ENCODE results near the gene GALNT4. TPM values are rescaled to one million over a fixed set of nuclear protein-coding genes. Genes with fewer than 3 reads are reported as not detected.

Gene GALNT4
- total RNA-seq, 1 experiment from 2014 or later: 7.2 TPM

DNA sequence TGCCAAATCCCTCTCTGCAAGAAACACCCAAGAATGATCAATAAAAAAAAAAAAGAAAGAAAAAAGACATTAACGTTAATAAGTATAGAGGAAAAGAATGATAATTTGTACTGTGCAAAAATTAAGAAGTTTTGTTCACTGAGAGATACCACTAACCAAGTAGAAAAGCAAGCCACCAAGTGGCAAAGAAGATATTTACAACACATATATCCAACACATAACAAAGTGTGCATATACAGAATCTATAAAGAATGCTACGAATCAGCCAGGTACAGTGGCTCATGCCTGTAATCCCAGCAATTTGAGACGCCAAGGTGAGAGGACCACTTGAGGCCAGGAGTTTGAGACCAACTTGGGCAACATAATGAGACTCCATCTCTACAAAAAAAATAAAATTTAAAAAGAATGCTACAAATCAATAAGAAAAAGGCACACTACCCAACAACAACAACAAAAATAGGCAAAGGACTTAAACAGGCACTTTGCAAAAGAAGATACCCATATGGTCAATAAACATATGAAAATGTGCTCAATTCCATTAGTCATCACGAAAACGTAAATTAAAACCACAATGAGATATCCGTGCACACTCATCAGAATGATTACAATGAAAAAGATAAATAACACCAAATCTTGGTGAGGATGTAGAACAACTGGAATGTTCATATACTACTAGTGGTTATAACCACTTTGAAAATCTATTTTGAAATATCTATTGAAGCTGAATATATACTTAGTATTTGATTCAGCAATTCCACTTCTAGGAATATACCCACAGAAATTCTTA, 19.8 kb downstream of the GALNT4 start:
- no peak for DNase-seq
- no TSS peak for BruUV-seq (replicated peaks)
- Mint-ChIP-seq H3K27me3 (ENCODE audit: insufficient read depth, unreplicated experiment) (no peaks in the 10 kb centered on the region), H3K9me3 (ENCODE audit: unreplicated experiment) (no peaks in the 10 kb centered on the region), H3K4me3 (ENCODE audit: unreplicated experiment) (no peak overlapping the region), H3K4me1 (ENCODE audit: low read depth, unreplicated experiment) (peaks cover 12% of the 10 kb centered on the region), H3K27ac (ENCODE audit: unreplicated experiment) (no peak overlapping the region), H3K36me3 (ENCODE audit: insufficient read depth, unreplicated experiment) (no peaks in the 10 kb centered on the region)
- Histone ChIP-seq H3K4me1 (0 out of 2 replicates have a peak, but pooled peaks cover 3% of the 10 kb centered on the region), H3K36me3 (ENCODE audit: control insufficient read depth, insufficient read depth, low read length) (no peaks in the 10 kb centered on the region), H3K9me3 (no peaks in the 10 kb centered on the region), H3K4me3 (ENCODE audit: low read depth, low read length) (no peak overlapping the region), H3K27me3 (replicated peaks; ENCODE audit: control insufficient read depth, insufficient read depth, low read length) (no peaks in the 10 kb centered on the region)
- POLR2A ChIA-PET: no interaction called here
- CTCF ChIA-PET: no interaction called here
- TF ChIP-seq, protein P1, sequence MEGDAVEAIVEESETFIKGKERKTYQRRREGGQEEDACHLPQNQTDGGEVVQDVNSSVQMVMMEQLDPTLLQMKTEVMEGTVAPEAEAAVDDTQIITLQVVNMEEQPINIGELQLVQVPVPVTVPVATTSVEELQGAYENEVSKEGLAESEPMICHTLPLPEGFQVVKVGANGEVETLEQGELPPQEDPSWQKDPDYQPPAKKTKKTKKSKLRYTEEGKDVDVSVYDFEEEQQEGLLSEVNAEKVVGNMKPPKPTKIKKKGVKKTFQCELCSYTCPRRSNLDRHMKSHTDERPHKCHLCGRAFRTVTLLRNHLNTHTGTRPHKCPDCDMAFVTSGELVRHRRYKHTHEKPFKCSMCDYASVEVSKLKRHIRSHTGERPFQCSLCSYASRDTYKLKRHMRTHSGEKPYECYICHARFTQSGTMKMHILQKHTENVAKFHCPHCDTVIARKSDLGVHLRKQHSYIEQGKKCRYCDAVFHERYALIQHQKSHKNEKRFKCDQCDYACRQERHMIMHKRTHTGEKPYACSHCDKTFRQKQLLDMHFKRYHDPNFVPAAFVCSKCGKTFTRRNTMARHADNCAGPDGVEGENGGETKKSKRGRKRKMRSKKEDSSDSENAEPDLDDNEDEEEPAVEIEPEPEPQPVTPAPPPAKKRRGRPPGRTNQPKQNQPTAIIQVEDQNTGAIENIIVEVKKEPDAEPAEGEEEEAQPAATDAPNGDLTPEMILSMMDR (IDR thresholded peaks at IDR 0.05; ENCODE audit: insufficient read depth in 1 of 2, low read depth in 1 of 2, low read length in 1 of 2, severe bottlenecking in 1 of 2, unreplicated experiment in 1 of 2): no peak
- intact Hi-C loops (cut with micrococcal nuclease; ENCODE audit: unreplicated experiment): no loop called here

DNA sequence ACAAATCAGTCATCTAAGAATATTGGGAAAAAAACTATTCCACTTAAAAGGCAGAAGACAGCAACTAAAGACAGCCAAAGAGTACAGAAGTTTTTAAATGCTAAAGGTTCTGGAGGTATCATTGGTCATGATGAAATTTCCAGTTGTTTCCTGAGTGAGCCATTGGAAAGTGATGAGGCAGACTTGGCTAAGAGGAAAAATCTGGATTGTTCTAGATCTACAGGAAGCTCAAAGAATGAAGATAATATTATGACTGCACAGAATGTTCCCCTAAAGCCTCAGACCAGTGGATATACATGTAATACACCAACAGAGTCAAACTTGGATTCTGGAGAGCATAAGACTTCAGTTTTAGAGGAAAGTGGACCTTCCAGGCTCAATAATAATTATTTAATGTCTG, 22.8 kb downstream of the GALNT4 start:
- ChIA-PET POLR2A (no interaction called here), CTCF (no interaction called here)
- H3K4me3 ChIP-seq (ENCODE audit: low read depth, low read length): no peak overlapping the region
- no peaks in the 10 kb centered on the region for H3K9me3 ChIP-seq
- Mint-ChIP-seq H3K4me3 (ENCODE audit: unreplicated experiment) (no peak overlapping the region), H3K27me3 (ENCODE audit: insufficient read depth, unreplicated experiment) (no peaks in the 10 kb centered on the region), H3K36me3 (ENCODE audit: insufficient read depth, unreplicated experiment) (no peaks in the 10 kb centered on the region), H3K27ac (ENCODE audit: unreplicated experiment) (no peak overlapping the region), H3K9me3 (ENCODE audit: unreplicated experiment) (no peaks in the 10 kb centered on the region), H3K4me1 (ENCODE audit: low read depth, unreplicated experiment) (peaks cover 6% of the 10 kb centered on the region)
- DNase-seq: no peak
- TF ChIP-seq, protein P1 (IDR thresholded peaks at IDR 0.05; ENCODE audit: insufficient read depth in 1 of 2, low read depth in 1 of 2, low read length in 1 of 2, severe bottlenecking in 1 of 2, unreplicated experiment in 1 of 2): no peak
- intact Hi-C loops (cut with micrococcal nuclease; ENCODE audit: unreplicated experiment): no loop called here
- no TSS peak for BruUV-seq (replicated peaks)
- H3K36me3 ChIP-seq (ENCODE audit: control insufficient read depth, insufficient read depth, low read length): no peaks in the 10 kb centered on the region
- 0 out of 2 replicates have a peak, but pooled peaks cover 3% of the 10 kb centered on the region for H3K4me1 ChIP-seq
- no peaks in the 10 kb centered on the region for H3K27me3 ChIP-seq (replicated peaks; ENCODE audit: control insufficient read depth, insufficient read depth, low read length)

DNA sequence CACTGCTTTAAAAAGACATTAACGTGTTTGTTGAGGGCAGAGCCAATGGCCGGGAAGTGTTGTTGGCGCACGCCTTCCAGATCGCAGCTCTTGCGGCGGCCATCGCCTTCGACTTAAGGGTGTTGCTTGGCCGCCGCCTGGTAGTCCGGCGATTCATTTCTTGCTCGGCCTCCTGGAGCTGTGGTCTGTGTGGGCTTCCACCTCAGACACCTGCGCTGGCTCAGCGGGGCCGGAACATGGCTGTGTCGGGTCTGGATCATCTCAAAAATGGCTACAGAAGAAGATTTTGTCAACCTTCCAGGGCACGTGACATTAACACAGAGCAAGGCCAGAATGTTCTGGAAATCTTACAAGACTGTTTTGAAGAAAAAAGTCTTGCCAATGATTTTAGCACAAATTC, 24.7 kb downstream of the GALNT4 start:
- intact Hi-C loops (cut with micrococcal nuclease; ENCODE audit: unreplicated experiment): no loop called here
- Mint-ChIP-seq H3K4me1 (ENCODE audit: low read depth, unreplicated experiment) (peaks cover 6% of the 10 kb centered on the region), H3K27ac (ENCODE audit: unreplicated experiment) (no peak overlapping the region), H3K27me3 (ENCODE audit: insufficient read depth, unreplicated experiment) (no peaks in the 10 kb centered on the region), H3K4me3 (ENCODE audit: unreplicated experiment) (no peak overlapping the region), H3K36me3 (ENCODE audit: insufficient read depth, unreplicated experiment) (no peaks in the 10 kb centered on the region), H3K9me3 (ENCODE audit: unreplicated experiment) (no peaks in the 10 kb centered on the region)
- no peak for DNase-seq
- no peaks in the 10 kb centered on the region for H3K9me3 ChIP-seq
- CTCF ChIA-PET: no interaction called here
- no peaks in the 10 kb centered on the region for H3K27me3 ChIP-seq (replicated peaks; ENCODE audit: control insufficient read depth, insufficient read depth, low read length)
- no peaks in the 10 kb centered on the region for H3K4me1 ChIP-seq
- TF ChIP-seq, protein P1 (IDR thresholded peaks at IDR 0.05; ENCODE audit: insufficient read depth in 1 of 2, low read depth in 1 of 2, low read length in 1 of 2, severe bottlenecking in 1 of 2, unreplicated experiment in 1 of 2): no peak
- no peaks in the 10 kb centered on the region for H3K36me3 ChIP-seq (ENCODE audit: control insufficient read depth, insufficient read depth, low read length)
- H3K4me3 ChIP-seq (ENCODE audit: low read depth, low read length): no peak overlapping the region
- POLR2A ChIA-PET: no interaction called here
- no TSS peak for BruUV-seq (replicated peaks)
